ENCODE measurements around the gene RPS6KA2.
A peak's percentile ranks its signal among the peaks of the same experiment; 100 is the strongest.

Gene RPS6KA2

DNA sequence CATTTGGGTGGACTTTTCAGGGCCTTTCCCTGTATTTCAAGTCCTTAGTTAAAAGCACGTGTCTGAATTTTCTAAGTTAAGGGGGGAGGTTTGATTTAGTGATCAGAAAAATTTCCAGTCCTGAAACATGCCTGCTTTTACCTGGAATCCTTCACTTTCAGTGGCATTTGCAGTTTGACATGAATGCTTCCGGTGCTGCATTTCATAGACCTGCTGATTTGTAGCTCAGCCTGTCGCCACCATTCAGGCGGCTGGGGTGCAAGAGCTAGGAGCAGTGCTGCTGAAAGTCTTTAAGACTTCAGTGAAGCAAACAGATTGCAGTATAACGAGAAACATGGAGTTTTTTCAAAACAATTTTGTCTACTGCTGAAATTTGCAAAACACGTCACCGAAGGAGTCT lies 14.0 kb downstream of the RPS6KA2 start:
- peak overlapping the region; percentile 41 for H3K27ac ChIP-seq
- POLR2A ChIA-PET (ENCODE audit: low non-redundant PET): no interaction called here
- DNase-seq (ENCODE audit: low spot score): no peak
- no peak for TF ChIP-seq CTCF (conservative IDR thresholded peaks at IDR 0.05; ENCODE audit: low read depth)
- CTCF ChIA-PET: no interaction called here

GRCh38 chr6:166612471-166612881 lies 14.6 kb downstream of the RPS6KA2 start:
- DNase-seq (ENCODE audit: low spot score): no peak
- TF ChIP-seq CTCF (conservative IDR thresholded peaks at IDR 0.05; ENCODE audit: low read depth): no peak
- ChIA-PET CTCF (no interaction called here), POLR2A (ENCODE audit: low non-redundant PET) (no interaction called here)
- H3K27ac ChIP-seq: peak overlapping the region; percentile 48

- no peak for DNase-seq (ENCODE audit: low spot score)
- ChIA-PET CTCF (no interaction called here), POLR2A (ENCODE audit: low non-redundant PET) (no interaction called here)
- H3K27ac ChIP-seq: peak overlapping the region; percentile 48
- no peak for TF ChIP-seq CTCF (conservative IDR thresholded peaks at IDR 0.05; ENCODE audit: low read depth)
These were observed 15.4 kb downstream of the RPS6KA2 start for GRCh38 chr6:166611631-166612030.

GRCh38 chr6:166610069-166610468 lies 17.0 kb downstream of the RPS6KA2 start:
- TF ChIP-seq CTCF (conservative IDR thresholded peaks at IDR 0.05; ENCODE audit: low read depth): no peak
- CTCF ChIA-PET: no interaction called here
- POLR2A ChIA-PET (ENCODE audit: low non-redundant PET): no interaction called here
- no peak overlapping the region for H3K27ac ChIP-seq
- DNase-seq (ENCODE audit: low spot score): no peak

DNA sequence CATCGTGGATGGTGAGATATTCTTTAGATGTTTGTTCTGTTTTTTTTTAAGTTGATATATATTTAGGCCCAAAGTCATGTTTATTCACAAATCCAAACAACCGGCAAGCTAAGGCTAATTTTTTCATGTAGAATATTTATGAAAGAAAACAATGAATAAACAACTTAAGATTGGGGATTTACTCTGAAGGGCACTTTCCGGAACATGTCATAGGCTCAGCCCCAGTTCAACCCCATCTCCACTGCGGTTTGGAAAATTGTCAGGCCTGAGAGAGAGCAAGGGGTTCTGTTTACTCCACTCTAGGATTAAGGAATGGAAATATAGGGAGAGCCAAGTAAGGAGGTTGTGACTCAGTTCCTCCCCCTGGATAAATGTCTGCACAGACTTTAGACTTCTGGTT lies 18.3 kb downstream of the RPS6KA2 start:
- POLR2A ChIA-PET (ENCODE audit: low non-redundant PET): no interaction called here
- no peak for DNase-seq (ENCODE audit: low spot score)
- no peak for TF ChIP-seq CTCF (conservative IDR thresholded peaks at IDR 0.05; ENCODE audit: low read depth)
- CTCF ChIA-PET: no interaction called here
- H3K27ac ChIP-seq: no peak overlapping the region

- ChIA-PET CTCF (no interaction called here), POLR2A (ENCODE audit: low non-redundant PET) (no interaction called here)
- DNase-seq (ENCODE audit: low spot score): no peak
- no peak overlapping the region for H3K27ac ChIP-seq
- no peak for TF ChIP-seq CTCF (conservative IDR thresholded peaks at IDR 0.05; ENCODE audit: low read depth)
These were observed 21.3 kb downstream of the RPS6KA2 start for GRCh38 chr6:166605752-166606151.

GRCh38 chr6:166604911-166605310 lies 22.1 kb downstream of the RPS6KA2 start:
- POLR2A ChIA-PET (ENCODE audit: low non-redundant PET): no interaction called here
- DNase-seq (ENCODE audit: low spot score): no peak
- no peak for TF ChIP-seq CTCF (conservative IDR thresholded peaks at IDR 0.05; ENCODE audit: low read depth)
- CTCF ChIA-PET: no interaction called here
- no peak overlapping the region for H3K27ac ChIP-seq

All from RWPE1 (cell line).